Activated CD8-positive, alpha-beta T cell treated with anti-CD3 and anti-CD28 coated beads for 36 hours (primary cell): ENCODE results near the gene LACC1. TPM values are rescaled to one million over a fixed set of nuclear protein-coding genes. Genes with fewer than 3 reads are reported as not detected.
A peak's percentile ranks its signal among the peaks of the same experiment; 100 is the strongest.

Experiments
- ATAC-seq: fragments of 200-7000 bp; cut with Tn5 transposase; one replicate; pipeline ENCODE4 v1.10.0; 2021; ENCODE audit warnings: mild to moderate bottlenecking, moderate library complexity
- CTCF ChIA-PET: fragments of 350-600 bp; sonication (Branson Sonifier 250); formaldehyde crosslinking; loops from one replicate; lab custom pipeline; 2021; ENCODE audit warnings: antibody characterized with exemption; lab: Charles Lee
- POLR2A ChIA-PET: fragments of 350-600 bp; sonication (Branson Sonifier 250); formaldehyde crosslinking; loops from one replicate; lab custom pipeline; 2021; ENCODE audit warnings: antibody characterized with exemption; lab: Charles Lee
- DNase-seq: peaks from one replicate; pipeline ENCODE4 v3.0.0-alpha.2; 2020
- H3K27ac Mint-ChIP-seq: one replicate; pipeline ENCODE4 v1.8.0; 2021; ENCODE audit warnings: mild to moderate bottlenecking, mixed read lengths
- H3K27me3 Mint-ChIP-seq: one replicate; pipeline ENCODE4 v1.8.0; 2021; ENCODE audit warnings: mixed read lengths
- H3K36me3 Mint-ChIP-seq: one replicate; pipeline ENCODE4 v1.8.0; 2021; ENCODE audit warnings: low read depth, mixed read lengths
- H3K4me1 Mint-ChIP-seq: one replicate; pipeline ENCODE4 v1.8.0; 2021; ENCODE audit warnings: low read depth, mixed read lengths
- H3K4me3 Mint-ChIP-seq: one replicate; pipeline ENCODE4 v1.8.0; 2021; ENCODE audit warnings: mild to moderate bottlenecking, moderate library complexity, mixed read lengths
- H3K9me3 Mint-ChIP-seq: one replicate; pipeline ENCODE4 v1.8.0; 2021; ENCODE audit warnings: mixed read lengths
- intact Hi-C: fragments of 100-400 bp; cut with micrococcal nuclease; formaldehyde crosslinking; loops from one replicate; pipeline ENCODE4 v1.10.0; 2022
- total RNA-seq, 2 experiments: library from RNA; stranded (reverse); gene quantifications; one replicate each; pipeline ENCODE4 v1.2.3, GENCODE V29; 2021
- TF ChIP-seq, protein P1 (sequence below): fragments of 200-600 bp; IDR thresholded peaks from one replicate; pipeline ENCODE4 v1.8.0; 2022; ENCODE audit warnings: antibody characterized with exemption, mild to moderate bottlenecking

LACC1 gene
- total RNA-seq, 2 experiments from 2014 or later, result 1.2 TPM

DNA sequence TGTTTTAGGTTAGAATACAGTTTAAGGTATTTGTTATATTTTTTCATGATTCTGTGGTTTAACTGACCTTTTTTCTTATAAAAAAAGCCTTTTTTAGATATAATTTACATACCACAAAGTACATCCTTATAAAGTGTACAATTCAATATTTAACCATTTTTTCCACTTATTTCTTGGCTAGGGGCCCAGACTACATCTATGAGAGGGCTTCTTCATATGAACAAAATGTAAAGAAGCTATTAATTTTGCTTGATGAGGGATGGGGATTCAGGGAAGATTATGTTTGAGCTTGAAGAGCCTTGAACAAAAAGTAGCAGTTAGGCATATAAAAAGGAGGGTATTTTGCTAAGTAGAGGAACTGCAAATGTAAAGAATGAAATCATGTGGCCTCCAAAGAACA, 2.4 kb upstream of the LACC1 start:
- no peaks in the 10 kb centered on the region for H3K36me3 Mint-ChIP-seq
- peaks cover 28% of the 10 kb centered on the region for H3K4me1 Mint-ChIP-seq
- TF ChIP-seq, protein P1, sequence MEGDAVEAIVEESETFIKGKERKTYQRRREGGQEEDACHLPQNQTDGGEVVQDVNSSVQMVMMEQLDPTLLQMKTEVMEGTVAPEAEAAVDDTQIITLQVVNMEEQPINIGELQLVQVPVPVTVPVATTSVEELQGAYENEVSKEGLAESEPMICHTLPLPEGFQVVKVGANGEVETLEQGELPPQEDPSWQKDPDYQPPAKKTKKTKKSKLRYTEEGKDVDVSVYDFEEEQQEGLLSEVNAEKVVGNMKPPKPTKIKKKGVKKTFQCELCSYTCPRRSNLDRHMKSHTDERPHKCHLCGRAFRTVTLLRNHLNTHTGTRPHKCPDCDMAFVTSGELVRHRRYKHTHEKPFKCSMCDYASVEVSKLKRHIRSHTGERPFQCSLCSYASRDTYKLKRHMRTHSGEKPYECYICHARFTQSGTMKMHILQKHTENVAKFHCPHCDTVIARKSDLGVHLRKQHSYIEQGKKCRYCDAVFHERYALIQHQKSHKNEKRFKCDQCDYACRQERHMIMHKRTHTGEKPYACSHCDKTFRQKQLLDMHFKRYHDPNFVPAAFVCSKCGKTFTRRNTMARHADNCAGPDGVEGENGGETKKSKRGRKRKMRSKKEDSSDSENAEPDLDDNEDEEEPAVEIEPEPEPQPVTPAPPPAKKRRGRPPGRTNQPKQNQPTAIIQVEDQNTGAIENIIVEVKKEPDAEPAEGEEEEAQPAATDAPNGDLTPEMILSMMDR, result no peak
- POLR2A ChIA-PET, result interaction anchor here (0.6 kb wide), 2 partner anchors 592 to 919 kb away, joined by 3 to 4 read pairs; no protein-coding TSS in a partner anchor
- peak overlapping the region; percentile 82 for H3K4me3 Mint-ChIP-seq
- H3K27me3 Mint-ChIP-seq, result peaks cover 21% of the 10 kb centered on the region
- no peak overlapping the region for H3K27ac Mint-ChIP-seq
- no peaks in the 10 kb centered on the region for H3K9me3 Mint-ChIP-seq
- CTCF ChIA-PET, result no interaction called here
- no peak for ATAC-seq
- intact Hi-C loops, result loop anchor here (10.0 kb wide), 1 partner anchor 903 kb away; no protein-coding TSS in a partner anchor
- DNase-seq, result no peak

DNA sequence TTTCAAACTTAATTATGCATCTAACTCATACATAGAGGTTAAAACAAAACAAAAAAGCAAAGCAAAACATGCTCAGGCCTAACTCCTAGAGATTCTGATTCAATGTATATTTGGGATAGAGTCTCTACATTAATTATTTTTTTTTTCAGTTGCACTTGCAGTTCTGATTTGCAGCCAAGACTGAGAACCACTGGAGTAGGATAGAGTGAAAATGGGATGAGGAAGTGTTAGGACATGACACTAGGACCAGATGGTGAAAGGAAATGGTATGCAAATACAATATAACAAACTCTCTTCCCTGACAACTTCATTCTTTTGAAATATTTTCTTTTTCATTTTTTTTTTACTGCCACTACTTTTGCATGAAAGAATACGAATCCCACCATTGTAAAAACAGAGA, 1.9 kb upstream of the LACC1 start:
- no peak overlapping the region for H3K27ac Mint-ChIP-seq
- ATAC-seq, result no peak
- peaks cover 21% of the 10 kb centered on the region for H3K27me3 Mint-ChIP-seq
- H3K9me3 Mint-ChIP-seq, result no peaks in the 10 kb centered on the region
- H3K4me1 Mint-ChIP-seq, result peaks cover 28% of the 10 kb centered on the region
- CTCF ChIA-PET, result no interaction called here
- TF ChIP-seq, protein P1, result no peak
- intact Hi-C loops, result loop anchor here (10.0 kb wide), 1 partner anchor 903 kb away; no protein-coding TSS in a partner anchor
- DNase-seq, result no peak
- peak overlapping the region; percentile 82 for H3K4me3 Mint-ChIP-seq
- H3K36me3 Mint-ChIP-seq, result no peaks in the 10 kb centered on the region
- POLR2A ChIA-PET, result interaction anchor here (0.6 kb wide), 1 partner anchor 592 kb away, joined by 3 read pairs; no protein-coding TSS in a partner anchor

DNA sequence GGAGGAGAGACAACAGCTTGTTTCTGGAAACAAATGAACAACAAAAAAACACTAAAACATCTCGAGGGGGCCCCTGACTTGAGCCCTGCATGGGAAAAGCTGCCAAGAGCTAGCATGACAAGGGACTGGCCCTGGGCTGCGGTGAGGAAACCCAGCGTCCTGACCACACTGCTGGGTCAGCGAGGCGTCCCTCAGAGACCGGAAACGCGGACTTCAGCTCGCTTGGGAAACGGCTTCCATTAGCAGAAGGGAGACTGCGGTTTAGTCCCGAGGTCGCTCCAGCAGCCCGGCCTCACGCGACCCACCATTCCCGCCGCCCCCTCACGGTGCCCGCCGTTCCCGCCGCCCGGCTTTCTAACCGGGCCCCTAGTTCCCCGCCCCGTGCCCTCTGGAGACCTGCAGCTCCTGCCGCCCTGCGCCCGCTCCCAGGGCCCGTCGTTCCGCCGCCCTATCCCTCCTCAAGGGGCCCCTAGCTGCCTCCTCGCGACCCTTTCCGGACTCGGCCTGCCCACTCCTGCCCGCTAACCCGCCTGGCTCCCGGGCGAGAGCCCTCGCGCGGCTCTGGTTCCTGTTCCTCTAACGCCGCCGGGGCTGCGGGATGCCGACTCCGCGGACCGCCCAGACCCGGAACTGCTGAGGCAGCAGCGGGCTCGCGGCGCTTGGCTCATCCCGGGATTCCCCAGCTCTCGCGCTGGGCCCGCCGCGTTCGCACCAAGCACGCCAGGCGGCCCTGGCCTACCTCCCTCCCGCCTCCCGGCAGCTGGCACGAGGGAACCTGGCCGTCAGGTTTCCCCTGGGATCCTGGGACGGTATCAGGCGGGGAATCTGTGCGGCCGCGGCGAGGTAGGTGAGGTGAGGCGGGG, 581 bp upstream of the LACC1 start, which contains the start of gene CCDC122:
CCDC122 (minus strand) TSS at position 849 of the 863 bp plus-strand sequence. CDS start 10,364 bp downstream, outside the sequence.
- Mint-ChIP-seq H3K4me1 (peaks cover 28% of the 10 kb centered on the region), H3K9me3 (no peaks in the 10 kb centered on the region), H3K4me3 (peak within 1 kb of the TSS; percentile 82), H3K27ac (peak within 1 kb of the TSS; percentile 88), H3K27me3 (peaks cover 22% of the 10 kb centered on the region), H3K36me3 (no peaks in the 10 kb centered on the region)
- DNase-seq, result peak; percentile 78
- peak; percentile 86 for ATAC-seq
- POLR2A ChIA-PET, result interaction anchor here (1.0 kb wide), 1 partner anchor 12 kb away, joined by 3 read pairs; no protein-coding TSS in a partner anchor
- TF ChIP-seq, protein P1, result no peak
- CTCF ChIA-PET, result interaction anchor here (1.2 kb wide), 1 partner anchor 26 kb away, joined by 6 read pairs; no protein-coding TSS in a partner anchor
- intact Hi-C loops, result loop anchor here (10.0 kb wide), 1 partner anchor 904 kb away; no protein-coding TSS in a partner anchor

DNA sequence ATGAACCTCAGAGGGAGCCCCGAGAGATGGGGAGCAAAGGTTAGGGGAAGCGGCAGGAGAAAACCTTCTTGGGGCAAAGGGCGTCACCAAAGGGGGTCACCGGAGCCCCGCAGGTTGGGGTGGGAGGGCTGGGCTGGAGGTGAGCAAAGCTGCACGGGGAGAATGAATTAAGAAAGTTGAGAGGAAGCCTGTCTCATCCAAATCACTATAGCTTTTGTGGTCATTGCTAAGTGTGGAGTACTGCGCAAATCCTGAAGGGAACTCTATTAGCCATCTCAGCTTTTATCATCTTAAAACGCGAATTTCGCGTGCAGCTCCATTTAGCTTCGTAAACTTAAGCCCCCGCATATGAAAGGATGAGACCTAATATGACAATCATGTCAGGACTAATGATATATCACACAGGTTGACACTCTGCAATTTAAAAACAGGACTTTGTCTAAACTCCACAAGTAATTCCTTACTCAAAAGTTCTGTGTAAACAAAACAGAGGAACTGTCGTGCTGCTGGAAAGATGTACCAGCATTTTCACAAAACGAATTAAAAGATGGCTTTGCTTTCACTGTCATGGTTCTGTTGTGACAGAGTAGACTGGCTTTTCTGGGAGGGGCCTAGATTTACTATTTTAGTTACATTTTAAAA, 631 bp downstream of the LACC1 start:
- ATAC-seq, result no peak
- H3K4me1 Mint-ChIP-seq, result peaks cover 28% of the 10 kb centered on the region
- H3K27ac Mint-ChIP-seq, result peak overlapping the region; percentile 88
- H3K9me3 Mint-ChIP-seq, result no peaks in the 10 kb centered on the region
- TF ChIP-seq, protein P1, result no peak
- POLR2A ChIA-PET, result no interaction called here
- H3K4me3 Mint-ChIP-seq, result peak overlapping the region; percentile 82
- no peaks in the 10 kb centered on the region for H3K36me3 Mint-ChIP-seq
- CTCF ChIA-PET, result interaction anchor here (0.7 kb wide), 1 partner anchor 554 kb away, joined by 3 read pairs; no protein-coding TSS in a partner anchor
- H3K27me3 Mint-ChIP-seq, result peaks cover 24% of the 10 kb centered on the region
- intact Hi-C loops, result no loop called here
- no peak for DNase-seq
